Germinal center (tissue), 1 donor: ENCODE results near the gene NLRP3.
"Not testable (repeated sequence)": the region's sequence is repeated elsewhere in the genome, so short reads cannot be mapped to it uniquely, and the experiment has no call there.

ENCODE experiments used
- DNase-seq: peaks from one replicate; pipeline ENCODE4 v3.0.0; 2012; ENCODE audit warnings: mixed read lengths, low spot score

NLRP3 gene

DNA sequence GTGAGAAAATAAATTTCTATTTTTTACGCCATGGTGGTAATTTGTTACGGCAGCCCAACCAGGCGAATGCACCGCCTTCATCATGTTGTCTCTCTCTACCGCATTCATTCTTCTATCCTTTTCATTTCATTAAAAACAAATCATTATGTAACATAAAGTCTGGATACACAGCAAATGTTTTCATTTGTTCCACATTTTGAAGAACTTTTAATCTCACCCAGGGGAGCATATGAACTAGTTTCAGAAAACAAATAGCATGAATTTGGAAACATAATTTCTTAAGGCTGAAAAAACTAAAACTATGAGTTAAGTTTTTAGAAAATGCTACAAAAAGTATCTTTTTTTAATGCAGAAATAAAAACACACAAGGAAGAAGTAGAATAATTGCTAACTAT, 53.2 kb downstream of the NLRP3 start:
- DNase-seq = no peak

GRCh38 chr1:247470942-247471429, 55.0 kb downstream of the NLRP3 start:
- DNase-seq = not testable (repeated sequence)

DNA sequence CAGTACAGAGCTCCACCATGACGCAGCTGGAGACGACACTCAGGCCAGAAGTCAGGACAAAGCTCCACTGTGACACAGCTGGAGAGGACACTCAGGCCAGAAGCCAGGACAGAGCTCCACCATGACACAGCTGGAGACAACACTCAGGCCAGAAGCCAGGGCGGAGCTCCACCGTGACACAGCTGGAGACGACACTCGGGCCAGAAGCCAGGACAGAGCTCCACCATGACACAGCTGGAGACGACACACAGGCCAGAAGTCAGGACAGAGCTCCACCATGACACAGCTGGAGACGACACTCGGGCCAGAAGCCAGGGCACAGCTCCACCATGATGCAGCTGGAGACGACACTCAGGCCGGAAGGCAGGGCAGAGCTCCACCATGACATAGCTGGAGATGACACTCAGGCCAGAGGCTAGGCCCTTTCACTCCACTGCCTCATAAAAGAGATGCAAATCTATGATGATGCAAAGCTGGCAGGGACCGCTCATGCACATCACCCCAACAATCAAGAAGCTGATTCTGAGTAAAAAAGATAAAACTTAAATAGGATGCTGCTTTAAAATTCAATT, 55.6 kb downstream of the NLRP3 start:
- DNase-seq = peak; percentile 7

DNA sequence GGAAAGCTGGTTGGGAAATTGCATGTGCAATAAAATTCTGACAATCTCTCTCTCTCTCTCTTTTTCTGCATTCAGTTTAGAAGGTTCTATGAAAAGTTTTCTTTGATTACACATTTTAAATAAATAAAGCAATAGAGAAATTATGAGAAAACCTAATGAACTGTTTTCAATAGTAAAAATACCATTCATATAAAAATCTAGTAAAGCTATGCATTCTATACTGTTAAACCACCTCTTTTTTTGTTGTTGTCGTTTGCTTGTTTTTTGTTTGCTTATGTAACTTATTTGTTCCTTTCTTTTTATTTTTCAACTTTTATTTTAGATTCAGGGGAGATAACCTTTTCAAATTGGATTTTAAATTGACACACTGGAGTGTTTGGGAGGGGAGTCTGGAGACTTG, 56.1 kb downstream of the NLRP3 start:
- no peak for DNase-seq

- DNase-seq = no peak
Observed at GRCh38 chr1:247474367-247474766, 58.4 kb downstream of the NLRP3 start.

GRCh38 chr1:247475793-247476192, 59.8 kb downstream of the NLRP3 start:
- DNase-seq = no peak

- not testable (repeated sequence) for DNase-seq
Observed at GRCh38 chr1:247476328-247477058, 60.5 kb downstream of the NLRP3 start.

- DNase-seq = no peak
Observed at GRCh38 chr1:247482747-247483146, 66.8 kb downstream of the NLRP3 start.

DNA sequence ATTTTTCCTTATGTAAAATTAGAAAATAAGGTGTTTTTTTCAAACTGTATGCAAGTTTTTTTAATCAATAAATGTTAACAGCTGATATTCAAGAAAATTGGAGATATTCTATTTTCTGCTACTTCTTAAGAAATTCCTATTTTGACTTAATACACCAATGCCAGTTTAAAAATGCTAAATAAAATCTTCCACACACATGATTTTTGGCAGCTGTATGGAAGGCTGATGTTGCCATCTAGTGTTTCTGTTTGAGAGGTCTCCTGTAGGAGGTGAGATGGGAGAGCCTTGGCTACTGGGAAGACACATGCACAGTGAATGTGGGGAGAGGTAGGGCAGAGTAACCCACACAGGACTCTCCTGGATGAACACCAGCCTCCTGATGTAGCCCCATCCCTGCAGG, 71.1 kb downstream of the NLRP3 start:
- peak; percentile 15 for DNase-seq

DNA sequence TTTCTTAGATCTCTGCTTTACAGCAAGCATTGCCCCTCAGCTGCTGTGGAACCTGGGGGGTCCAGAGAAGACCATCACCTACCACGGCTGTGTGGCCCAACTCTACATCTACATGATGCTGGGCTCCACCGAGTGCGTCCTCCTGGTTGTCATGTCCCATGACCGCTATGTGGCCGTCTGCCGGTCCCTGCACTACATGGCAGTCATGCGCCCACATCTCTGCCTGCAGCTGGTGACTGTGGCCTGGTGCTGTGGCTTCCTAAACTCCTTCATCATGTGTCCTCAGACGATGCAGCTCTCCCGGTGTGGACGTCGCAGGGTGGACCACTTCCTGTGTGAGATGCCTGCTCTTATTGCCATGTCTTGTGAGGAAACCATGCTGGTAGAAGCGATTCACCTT, 75.4 kb downstream of the NLRP3 start:
- DNase-seq = no peak

DNA sequence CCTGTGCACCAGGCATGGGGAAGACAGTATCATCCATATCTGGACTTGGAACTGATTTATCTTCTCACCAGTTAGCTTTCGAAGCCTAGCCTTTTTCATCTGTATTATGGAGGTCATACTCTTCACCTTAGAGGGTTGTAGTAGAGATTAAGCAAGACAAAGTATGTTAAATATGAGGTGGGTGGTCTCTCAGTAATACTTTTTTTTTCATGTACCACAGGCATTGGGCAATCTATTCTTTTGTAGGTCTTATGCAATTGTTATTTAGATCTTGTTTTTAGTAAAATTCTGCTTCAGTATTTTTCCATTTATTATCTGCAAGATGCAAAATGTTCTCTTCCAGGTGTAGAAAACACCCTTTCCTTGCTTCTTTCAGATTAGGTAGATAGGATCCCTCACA, 77.1 kb downstream of the NLRP3 start:
- no peak for DNase-seq

DNA sequence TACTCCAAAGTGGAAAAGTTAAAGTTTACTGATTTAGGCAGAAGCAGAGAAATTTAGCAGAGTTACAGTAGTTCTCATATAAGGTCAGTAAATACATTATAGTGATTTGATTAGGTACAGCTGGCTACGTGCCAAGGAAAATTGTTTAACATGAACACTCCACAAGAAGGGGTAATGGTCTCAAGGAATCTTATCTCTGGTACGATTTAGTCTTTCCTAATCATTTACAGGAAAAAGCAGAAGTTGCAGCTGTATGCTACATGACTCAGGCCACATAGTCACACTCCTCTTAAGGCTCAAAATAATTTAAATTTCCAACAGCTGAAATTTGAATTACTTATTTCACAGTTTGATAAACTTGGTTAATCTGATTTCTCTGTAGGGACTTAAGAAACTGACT, 78.8 kb downstream of the NLRP3 start:
- no peak for DNase-seq

- DNase-seq = no peak
Observed at GRCh38 chr1:247496581-247497285, 80.8 kb downstream of the NLRP3 start.
